PC-3 (cell line): Measurements from ENCODE around the gene STPG3. TPM values are rescaled to one million over a fixed set of nuclear protein-coding genes. Genes with fewer than 3 reads are reported as not detected.
"Not testable (repeated sequence)": the region's sequence is repeated elsewhere in the genome, so short reads cannot be mapped to it uniquely, and the experiment has no call there.

Source experiments
- ATAC-seq: fragments of 200-7000 bp; cut with Tn5 transposase; 2 replicates; pipeline ENCODE4 v1.9.1; 2020; ENCODE audit warnings: mild to moderate bottlenecking, moderate library complexity
- BruUV-seq: library from RNA; stranded (reverse); fragments of 400-500 nt; replicated peaks from 2 replicates; lab custom pipeline; 2021; lab: Mats Ljungman, UMichigan
- CTCF ChIA-PET: fragments of 300-600 bp; sonication (Branson Sonifier 250); formaldehyde crosslinking; loops from one replicate; lab custom pipeline; 2022; ENCODE audit warnings: antibody characterized with exemption; lab: Charles Lee
- POLR2A ChIA-PET: fragments of 300-600 bp; sonication (Branson Sonifier 250); formaldehyde crosslinking; loops from one replicate; lab custom pipeline; 2022; ENCODE audit warnings: antibody characterized with exemption; ENCODE audit not compliant: unreplicated experiment; lab: Charles Lee
- DNase-seq: peaks from one replicate; pipeline ENCODE4 v3.0.0-alpha.2; 2015
- H2AFZ ChIP-seq: fragments of 300-600 bp; sonication (generic); 2 replicates; pipeline ENCODE4 v1.6.0; 2016; ENCODE audit warnings: antibody characterized with exemption, low read length
- H3F3A ChIP-seq: fragments of 300-600 bp; sonication (generic); one replicate; pipeline ENCODE4 v1.6.0; 2017; ENCODE audit warnings: antibody characterized with exemption, low read length, control low read depth, mild to moderate bottlenecking; ENCODE audit not compliant: unreplicated experiment
- H3K27ac ChIP-seq: fragments of 300-600 bp; sonication (generic); 2 replicates; pipeline ENCODE4 v1.5.1; 2016; ENCODE audit warnings: mild to moderate bottlenecking, low read length
- H3K27me3 ChIP-seq: fragments of 300-600 bp; sonication (generic); 2 replicates; pipeline ENCODE4 v1.6.1; 2016; ENCODE audit warnings: low read length, mixed read lengths
- H3K36me3 ChIP-seq: fragments of 300-600 bp; sonication (generic); 2 replicates; pipeline ENCODE4 v1.6.1; 2016; ENCODE audit warnings: low read depth, mixed run types, low read length, mixed read lengths
- H3K4me1 ChIP-seq: fragments of 300-600 bp; sonication (generic); 2 replicates; pipeline ENCODE4 v1.5.1; 2016; ENCODE audit warnings: low read length; ENCODE audit not compliant: insufficient read depth
- H3K4me2 ChIP-seq: fragments of 300-600 bp; sonication (generic); 2 replicates; pipeline ENCODE4 v1.6.0; 2016; ENCODE audit warnings: low read length
- H3K4me3 ChIP-seq: fragments of 300-600 bp; sonication (generic); 2 replicates; pipeline ENCODE4 v1.5.1; 2016; ENCODE audit warnings: mild to moderate bottlenecking, low read length, mixed read lengths
- H3K79me2 ChIP-seq: fragments of 300-600 bp; sonication (generic); 2 replicates; pipeline ENCODE4 v1.6.1; 2017; ENCODE audit warnings: low read length, mixed read lengths
- H3K9ac ChIP-seq: fragments of 300-600 bp; sonication (generic); 2 replicates; pipeline ENCODE4 v1.6.0; 2016; ENCODE audit warnings: mild to moderate bottlenecking, low read length
- H3K9me2 ChIP-seq: fragments of 300-600 bp; sonication (generic); replicated peaks from 2 replicates; pipeline ENCODE4 v1.6.1; 2016; ENCODE audit warnings: mixed run types, low read length, mixed read lengths
- H3K9me3 ChIP-seq: fragments of 300-600 bp; sonication (generic); 2 replicates; pipeline ENCODE4 v1.6.1; 2016; ENCODE audit warnings: low read length, mixed read lengths
- H4K20me1 ChIP-seq: fragments of 300-600 bp; sonication (generic); 2 replicates; pipeline ENCODE4 v1.6.1; 2016; ENCODE audit warnings: low read length, mixed read lengths
- CTCF ChIP-seq: fragments of 300-600 bp; sonication (generic); conservative IDR thresholded peaks from 2 replicates; pipeline ENCODE4 v1.5.1; 2017; ENCODE audit warnings: antibody characterized with exemption, low read depth, mild to moderate bottlenecking, low read length
- EZH2 ChIP-seq: fragments of 300-600 bp; sonication (generic); IDR thresholded peaks from one replicate; pipeline ENCODE4 v1.6.1; 2017; ENCODE audit warnings: antibody characterized with exemption, mild to moderate bottlenecking, low read length; ENCODE audit not compliant: unreplicated experiment
- EZH2phosphoT487 ChIP-seq: fragments of 300-600 bp; sonication (generic); IDR thresholded peaks from 2 replicates; pipeline ENCODE4 v1.6.1; 2018; ENCODE audit warnings: mild to moderate bottlenecking, antibody characterized with exemption, low read length, borderline replicate concordance
- intact Hi-C: fragments of 100-400 bp; cut with micrococcal nuclease; formaldehyde crosslinking; loops from 2 replicates; pipeline ENCODE4 v1.9.0; 2023
- total RNA-seq: library from RNA; depleted of rRNA; stranded (reverse); fragments of >200 nt; gene quantifications from 2 replicates; pipeline ENCODE4 v1.2.3, GENCODE V29; 2014

Gene STPG3
- total RNA-seq, 1 experiment from 2014 or later = not detected

- no peak overlapping the region for H3K4me3 ChIP-seq
- H3K4me2 ChIP-seq = peak overlapping the region; percentile 95
- ChIA-PET CTCF (no interaction called here), POLR2A (interaction anchor here (0.6 kb wide), 2 partner anchors 11 to 88 kb away, joined by 3 to 4 read pairs; partner anchors contain the start of gene RNF224)
- BruUV-seq = no TSS peak
- H3K27ac ChIP-seq = 0 out of 2 replicates have a peak overlapping the region, but pooled peaks have one; percentile 3
- no peaks in the 10 kb centered on the region for H3K9me3 ChIP-seq
- DNase-seq = peak; percentile 46
- peaks cover 15% of the 10 kb centered on the region for H4K20me1 ChIP-seq
- no peaks in the 10 kb centered on the region for H3K27me3 ChIP-seq
- H2AFZ ChIP-seq = no peak overlapping the region
- H3F3A ChIP-seq = peaks cover 3% of the 10 kb centered on the region
- H3K36me3 ChIP-seq = peaks cover 15% of the 10 kb centered on the region
- TF ChIP-seq EZH2 (no peak), CTCF (no peak), EZH2phosphoT487 (no peak)
- H3K4me1 ChIP-seq = peaks cover 31% of the 10 kb centered on the region
- H3K9me2 ChIP-seq = no peaks in the 10 kb centered on the region
- no peak overlapping the region for H3K9ac ChIP-seq
- ATAC-seq = peak; percentile 20
- intact Hi-C loops = no loop called here
- peaks cover 40% of the 10 kb centered on the region for H3K79me2 ChIP-seq
These were observed 13.0 kb upstream of the STPG3 start for GRCh38 chr9:137237759-137238726.

GRCh38 chr9:137239541-137240200 lies 11.4 kb upstream of the STPG3 start:
- Histone ChIP-seq H3K4me3 (peak overlapping the region; percentile 84), H3K36me3 (peaks cover 17% of the 10 kb centered on the region), H3K4me1 (peaks cover 37% of the 10 kb centered on the region), H3K27ac (peak overlapping the region; percentile 89), H4K20me1 (peaks cover 28% of the 10 kb centered on the region), H3K4me2 (peak overlapping the region; percentile 95), H3K79me2 (peaks cover 46% of the 10 kb centered on the region), H3K9ac (peak overlapping the region; percentile 87), H2AFZ (peak overlapping the region; percentile 78; the same call in 1 of the 2 replicates)
- intact Hi-C loops, DNase-seq, H3K9me2 ChIP-seq, H3K9me3 ChIP-seq, H3F3A ChIP-seq, ATAC-seq, H3K27me3 ChIP-seq: not testable (repeated sequence)
- CTCF ChIA-PET = interaction anchor here (1.0 kb wide), 1 partner anchor 110 kb away, joined by 3 read pairs; no protein-coding TSS in a partner anchor
- POLR2A ChIA-PET = interaction anchor here (0.7 to 1.4 kb wide), 2 partner anchors 13 to 14 kb away, joined by 4 to 10 read pairs; partner anchors contain the start of gene RNF224
- BruUV-seq = TSS peak; percentile 70

- DNase-seq (peak; percentile 57), ATAC-seq (peak; percentile 23)
- Histone ChIP-seq H3K79me2 (peaks cover 46% of the 10 kb centered on the region), H3K9ac (peak overlapping the region; percentile 87), H3K27me3 (no peaks in the 10 kb centered on the region), H3K4me1 (peaks cover 37% of the 10 kb centered on the region), H3K27ac (peak overlapping the region; percentile 89), H2AFZ (peak overlapping the region; percentile 78), H4K20me1 (peaks cover 28% of the 10 kb centered on the region), H3F3A (peaks cover 5% of the 10 kb centered on the region), H3K9me2 (no peaks in the 10 kb centered on the region), H3K36me3 (peaks cover 17% of the 10 kb centered on the region), H3K9me3 (no peaks in the 10 kb centered on the region), H3K4me3 (peak overlapping the region; percentile 84), H3K4me2 (peak overlapping the region; percentile 95)
- ChIA-PET CTCF (interaction anchor here (1.0 kb wide), 1 partner anchor 111 kb away, joined by 3 read pairs; no protein-coding TSS in a partner anchor), POLR2A (interaction anchor here (0.6 to 1.4 kb wide), 6 partner anchors 13 to 175 kb away, joined by 4 to 10 read pairs (median 4); partner anchors contain the start of genes RNF224 and TOR4A)
- intact Hi-C loops = no loop called here
- BruUV-seq = no TSS peak
- no peak for TF ChIP-seq EZH2
- TF ChIP-seq EZH2phosphoT487 = peak; percentile 62; the same call in 1 of the 2 replicates
- TF ChIP-seq CTCF = 0 out of 2 replicates have a peak, but pooled peaks have one; percentile 11
These were observed 10.7 kb upstream of the STPG3 start for GRCh38 chr9:137240318-137240840.
